RWPE2 (cell line): ENCODE results near the gene POLD3.

Experiments
- ATAC-seq: fragments of 200-7000 bp; cut with Tn5 transposase; 3 replicates; pipeline ENCODE4 v1.9.1; 2021; ENCODE audit warnings: low read depth
- DNase-seq: peaks from one replicate; pipeline ENCODE4 v3.0.0-alpha.2; 2020; ENCODE audit warnings: low spot score
- H3K27ac ChIP-seq: fragments of 450-650 bp; 2 replicates; pipeline ENCODE4 v1.5.1; 2017; ENCODE audit warnings: mild to moderate bottlenecking; ENCODE audit not compliant: poor library complexity, severe bottlenecking
- H3K27me3 ChIP-seq: fragments of 250-450 bp; sonication (Bioruptor Pico); 2 replicates; pipeline ENCODE4 v1.5.1; 2021; ENCODE audit warnings: mild to moderate bottlenecking, moderate library complexity; ENCODE audit not compliant: insufficient read depth, poor library complexity, severe bottlenecking
- H3K36me3 ChIP-seq: fragments of 250-450 bp; sonication (Bioruptor Pico); 2 replicates; pipeline ENCODE4 v1.5.1; 2020; ENCODE audit warnings: low read depth, mild to moderate bottlenecking, moderate library complexity
- H3K4me1 ChIP-seq: fragments of 250-450 bp; sonication (Bioruptor Pico); 2 replicates; pipeline ENCODE4 v1.5.1; 2021; ENCODE audit warnings: mild to moderate bottlenecking, moderate library complexity; ENCODE audit not compliant: insufficient read depth, poor library complexity, severe bottlenecking
- H3K4me3 ChIP-seq: fragments of 250-450 bp; sonication (Bioruptor Pico); 2 replicates; pipeline ENCODE4 v1.5.1; 2021; ENCODE audit warnings: mild to moderate bottlenecking, moderate library complexity; ENCODE audit not compliant: severe bottlenecking
- H3K9me3 ChIP-seq: fragments of 250-450 bp; sonication (Bioruptor Pico); 2 replicates; pipeline ENCODE4 v1.5.1; 2021; ENCODE audit warnings: mild to moderate bottlenecking, moderate library complexity; ENCODE audit not compliant: severe bottlenecking
- TF ChIP-seq, protein P1 (sequence below): fragments of 450-650 bp; IDR thresholded peaks from one replicate; pipeline ENCODE4 v1.5.1; 2017; ENCODE audit warnings: mild to moderate bottlenecking, moderate library complexity; ENCODE audit not compliant: poor library complexity, severe bottlenecking

The POLD3 gene

DNA sequence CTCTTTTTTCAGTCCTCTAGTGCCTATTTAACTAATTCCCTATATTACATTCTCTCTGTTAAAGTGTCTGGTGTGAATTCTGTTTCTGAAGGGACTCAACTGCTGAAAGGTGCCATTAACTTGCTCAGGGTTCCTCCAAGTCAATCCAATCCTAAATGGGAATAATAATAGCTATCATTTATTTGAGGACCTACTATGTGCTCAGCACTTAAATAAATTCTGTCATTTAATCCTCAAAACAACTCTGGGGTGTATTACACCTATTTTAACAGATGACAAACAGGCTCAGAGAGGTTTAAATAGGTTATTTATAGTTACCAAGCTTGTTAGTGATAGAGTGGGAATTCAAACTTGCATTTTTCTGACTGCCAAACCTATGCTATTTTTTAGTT, 40.6 kb upstream of the POLD3 start:
- no peak overlapping the region for H3K4me3 ChIP-seq
- no peak for ATAC-seq
- no peaks in the 10 kb centered on the region for H3K9me3 ChIP-seq
- H3K4me1 ChIP-seq, result peaks cover 5% of the 10 kb centered on the region
- no peaks in the 10 kb centered on the region for H3K36me3 ChIP-seq
- peaks cover 30% of the 10 kb centered on the region for H3K27me3 ChIP-seq
- no peak for DNase-seq
- TF ChIP-seq, protein P1, sequence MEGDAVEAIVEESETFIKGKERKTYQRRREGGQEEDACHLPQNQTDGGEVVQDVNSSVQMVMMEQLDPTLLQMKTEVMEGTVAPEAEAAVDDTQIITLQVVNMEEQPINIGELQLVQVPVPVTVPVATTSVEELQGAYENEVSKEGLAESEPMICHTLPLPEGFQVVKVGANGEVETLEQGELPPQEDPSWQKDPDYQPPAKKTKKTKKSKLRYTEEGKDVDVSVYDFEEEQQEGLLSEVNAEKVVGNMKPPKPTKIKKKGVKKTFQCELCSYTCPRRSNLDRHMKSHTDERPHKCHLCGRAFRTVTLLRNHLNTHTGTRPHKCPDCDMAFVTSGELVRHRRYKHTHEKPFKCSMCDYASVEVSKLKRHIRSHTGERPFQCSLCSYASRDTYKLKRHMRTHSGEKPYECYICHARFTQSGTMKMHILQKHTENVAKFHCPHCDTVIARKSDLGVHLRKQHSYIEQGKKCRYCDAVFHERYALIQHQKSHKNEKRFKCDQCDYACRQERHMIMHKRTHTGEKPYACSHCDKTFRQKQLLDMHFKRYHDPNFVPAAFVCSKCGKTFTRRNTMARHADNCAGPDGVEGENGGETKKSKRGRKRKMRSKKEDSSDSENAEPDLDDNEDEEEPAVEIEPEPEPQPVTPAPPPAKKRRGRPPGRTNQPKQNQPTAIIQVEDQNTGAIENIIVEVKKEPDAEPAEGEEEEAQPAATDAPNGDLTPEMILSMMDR, result no peak
- no peak overlapping the region for H3K27ac ChIP-seq

GRCh38 chr11:74557526-74557925, 34.9 kb upstream of the POLD3 start:
- Histone ChIP-seq H3K27ac (no peak overlapping the region), H3K9me3 (no peaks in the 10 kb centered on the region), H3K4me1 (no peaks in the 10 kb centered on the region), H3K4me3 (no peak overlapping the region), H3K36me3 (no peaks in the 10 kb centered on the region), H3K27me3 (no peaks in the 10 kb centered on the region)
- TF ChIP-seq, protein P1, result no peak
- no peak for DNase-seq
- no peak for ATAC-seq

- Histone ChIP-seq H3K4me3 (no peak overlapping the region), H3K4me1 (no peaks in the 10 kb centered on the region), H3K9me3 (no peaks in the 10 kb centered on the region), H3K27me3 (no peaks in the 10 kb centered on the region), H3K27ac (no peak overlapping the region), H3K36me3 (no peaks in the 10 kb centered on the region)
- TF ChIP-seq, protein P1, result no peak
- ATAC-seq, result no peak
- DNase-seq, result no peak
These were observed 33.1 kb upstream of the POLD3 start for GRCh38 chr11:74559110-74559933.

GRCh38 chr11:74559934-74560309, 32.5 kb upstream of the POLD3 start:
- ATAC-seq, result no peak

More at GRCh38 chr11:74559934-74560309, 32.5 kb upstream of the POLD3 start:
- H3K9me3 ChIP-seq, result no peaks in the 10 kb centered on the region
- TF ChIP-seq, protein P1, result no peak
- H3K36me3 ChIP-seq, result no peaks in the 10 kb centered on the region
- H3K4me3 ChIP-seq, result no peak overlapping the region
- DNase-seq, result no peak
- H3K27me3 ChIP-seq, result no peaks in the 10 kb centered on the region
- H3K4me1 ChIP-seq, result no peaks in the 10 kb centered on the region
- no peak overlapping the region for H3K27ac ChIP-seq
